Esophagus mucosa (tissue), 1 donor: ENCODE results near the gene NASP. TPM values are rescaled to one million over a fixed set of nuclear protein-coding genes. Genes with fewer than 3 reads are reported as not detected.
"Not testable (repeated sequence)": the region's sequence is repeated elsewhere in the genome, so short reads cannot be mapped to it uniquely, and the experiment has no call there.

Experiments
- ATAC-seq: fragments of 200-7000 bp; cut with Tn5 transposase; one replicate; pipeline ENCODE4 v1.9.1; 2020
- total RNA-seq: library from RNA; stranded (reverse); gene quantifications from one replicate; pipeline ENCODE4 v1.2.4, GENCODE V29; 2023
- donor health status: DM: yes; HTN: yes; CAD: no.

NASP gene
- total RNA-seq, 1 donor from 2014 or later: 49.9 TPM

- peak; percentile 87 for ATAC-seq
Measured at GRCh38 chr1:45569962-45570581, 13.8 kb upstream of the NASP start.

- no peak for ATAC-seq
Measured at GRCh38 chr1:45570631-45571030, 13.2 kb upstream of the NASP start.

- ATAC-seq: no peak
Measured at GRCh38 chr1:45573231-45573804, 10.5 kb upstream of the NASP start.

- ATAC-seq: no peak
Measured at GRCh38 chr1:45574105-45574626, 9.7 kb upstream of the NASP start.

- peak; percentile 93 for ATAC-seq
Measured at GRCh38 chr1:45583264-45583665, 576 bp upstream of the NASP start.

- peak; percentile 75 for ATAC-seq
Measured at GRCh38 chr1:45584351-45585109, 689 bp downstream of the NASP start.

- ATAC-seq: no peak
Measured at GRCh38 chr1:45585110-45585426, 1.2 kb downstream of the NASP start.

- ATAC-seq: no peak
Measured at GRCh38 chr1:45585496-45586075, 1.7 kb downstream of the NASP start.

GRCh38 chr1:45586769-45587168, 2.9 kb downstream of the NASP start:
- no peak for ATAC-seq

- ATAC-seq: peak; percentile 30
Measured at GRCh38 chr1:45589861-45590260, 6.0 kb downstream of the NASP start.

GRCh38 chr1:45594412-45594811, 10.6 kb downstream of the NASP start:
- no peak for ATAC-seq

GRCh38 chr1:45596765-45597164, 12.9 kb downstream of the NASP start:
- not testable (repeated sequence) for ATAC-seq

GRCh38 chr1:45604239-45604638, 20.4 kb downstream of the NASP start:
- ATAC-seq: no peak

- peak; percentile 79 for ATAC-seq
Measured at GRCh38 chr1:45607404-45608074, 23.7 kb downstream of the NASP start.

- ATAC-seq: no peak
Measured at GRCh38 chr1:45608175-45609156, 24.6 kb downstream of the NASP start.

GRCh38 chr1:45610589-45611226, 26.9 kb downstream of the NASP start:
- ATAC-seq: no peak

GRCh38 chr1:45612941-45613579, 29.2 kb downstream of the NASP start:
- ATAC-seq: peak; percentile 85

GRCh38 chr1:45615885-45616284, 32.0 kb downstream of the NASP start:
- no peak for ATAC-seq

GRCh38 chr1:45617618-45618017, 33.8 kb downstream of the NASP start:
- no peak for ATAC-seq

GRCh38 chr1:45619149-45619921, 35.5 kb downstream of the NASP start:
- peak; percentile 9 for ATAC-seq
